Activated naive CD4-positive, alpha-beta T cell treated with Interleukin-2 at 50 U/mL for 16 hours (primary cell): ENCODE measurements around the gene C13orf46.

ENCODE experiments used
- DNase-seq: peaks from one replicate; pipeline ENCODE4 v3.0.0-alpha.2; 2020

C13orf46 gene

GRCh38 chr13:113937073-113937472 is 36.8 kb downstream of the C13orf46 start:
- no peak for DNase-seq

DNA sequence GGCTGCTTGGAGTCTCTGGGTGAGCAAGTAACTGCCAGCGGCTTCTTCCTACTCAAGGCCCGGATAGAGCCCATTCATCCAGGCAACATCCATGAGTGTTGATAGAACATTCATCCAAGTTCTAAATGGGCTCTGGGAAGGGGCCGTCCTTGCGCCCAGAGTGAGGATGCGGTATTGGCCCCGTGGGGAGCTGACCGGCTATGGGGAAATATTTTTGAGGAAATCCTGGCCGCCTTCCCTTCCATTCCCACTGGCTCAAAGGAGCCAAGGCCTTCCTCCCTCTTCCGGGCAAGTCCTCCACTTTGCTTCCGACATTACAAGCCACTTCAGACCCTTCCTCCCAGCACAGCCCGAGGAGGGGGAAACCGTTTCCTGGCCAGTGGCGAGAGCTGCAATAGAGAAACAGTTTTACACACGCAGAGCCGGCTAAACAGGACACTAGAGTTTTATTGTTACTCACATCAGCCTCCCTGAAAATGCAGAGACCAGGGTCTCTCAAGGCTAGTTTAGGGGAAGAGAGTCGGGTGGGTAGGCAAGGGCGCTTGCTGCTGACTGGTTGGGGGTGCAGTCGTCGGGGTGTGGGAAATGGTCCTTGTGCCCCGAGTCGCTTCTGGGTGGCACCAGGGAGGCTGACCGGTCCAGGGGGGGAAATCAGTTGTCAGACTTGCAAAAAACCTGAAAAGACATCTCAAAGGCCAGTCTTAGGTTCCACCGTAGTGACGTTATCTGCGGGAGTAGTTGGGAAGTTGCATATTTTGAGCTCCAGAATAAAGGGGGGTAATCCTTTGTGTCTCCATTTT is 37.5 kb downstream of the C13orf46 start:
- no peak for DNase-seq

GRCh38 chr13:113935001-113935844 is 38.7 kb downstream of the C13orf46 start:
- DNase-seq = no peak

GRCh38 chr13:113934576-113934975 is 39.3 kb downstream of the C13orf46 start:
- DNase-seq = no peak

GRCh38 chr13:113933901-113934300 is 40.0 kb downstream of the C13orf46 start:
- no peak for DNase-seq

- no peak for DNase-seq
Observed at GRCh38 chr13:113931841-113932459, 41.9 kb downstream of the C13orf46 start.

DNA sequence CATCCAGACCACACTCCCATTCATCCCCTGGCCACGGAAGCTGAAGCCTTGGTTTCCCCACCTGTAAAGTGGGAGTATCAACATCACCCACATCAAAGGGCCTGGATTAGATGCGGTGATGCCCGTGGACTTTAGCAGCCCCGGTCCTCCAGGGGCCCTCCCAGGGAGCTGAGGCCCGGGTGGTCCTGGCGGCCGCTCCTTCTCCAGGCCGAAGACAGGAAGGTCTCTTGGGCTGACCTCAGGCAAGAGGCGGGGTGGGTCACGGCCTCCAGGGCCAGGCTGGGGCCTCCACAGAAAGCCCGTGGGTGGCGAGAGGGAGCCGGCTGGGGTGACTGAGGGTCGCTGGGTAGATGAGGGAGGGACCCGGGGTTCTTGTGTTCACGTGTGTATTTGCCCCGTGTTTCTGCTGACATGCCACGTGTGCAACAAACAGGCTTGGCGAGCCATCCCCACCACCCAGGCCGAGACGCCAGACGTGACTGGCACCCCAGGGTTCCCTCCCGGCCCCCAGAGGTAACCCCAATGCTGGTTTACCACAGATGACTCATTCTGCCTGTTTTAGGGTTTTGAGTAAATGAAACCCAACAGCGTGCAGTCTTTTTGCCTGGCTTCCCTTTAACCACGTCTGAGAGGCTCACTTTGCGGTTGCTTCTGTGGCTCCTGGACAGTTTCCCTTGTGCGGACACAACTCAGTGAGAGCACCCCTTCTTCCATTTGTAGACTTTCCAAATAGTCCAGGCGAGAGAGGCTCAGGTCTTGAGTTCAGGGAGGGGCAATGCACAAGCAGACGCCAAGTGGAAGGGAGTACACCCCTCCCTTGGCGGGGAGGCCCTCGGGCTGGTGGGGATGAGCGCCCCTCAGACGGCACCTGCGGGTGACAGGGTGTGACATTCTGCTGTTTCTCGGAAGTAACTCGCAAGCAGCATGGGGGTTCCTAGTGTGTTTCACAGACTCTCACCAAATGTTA is 42.9 kb downstream of the C13orf46 start:
- DNase-seq = peak; percentile 70

DNA sequence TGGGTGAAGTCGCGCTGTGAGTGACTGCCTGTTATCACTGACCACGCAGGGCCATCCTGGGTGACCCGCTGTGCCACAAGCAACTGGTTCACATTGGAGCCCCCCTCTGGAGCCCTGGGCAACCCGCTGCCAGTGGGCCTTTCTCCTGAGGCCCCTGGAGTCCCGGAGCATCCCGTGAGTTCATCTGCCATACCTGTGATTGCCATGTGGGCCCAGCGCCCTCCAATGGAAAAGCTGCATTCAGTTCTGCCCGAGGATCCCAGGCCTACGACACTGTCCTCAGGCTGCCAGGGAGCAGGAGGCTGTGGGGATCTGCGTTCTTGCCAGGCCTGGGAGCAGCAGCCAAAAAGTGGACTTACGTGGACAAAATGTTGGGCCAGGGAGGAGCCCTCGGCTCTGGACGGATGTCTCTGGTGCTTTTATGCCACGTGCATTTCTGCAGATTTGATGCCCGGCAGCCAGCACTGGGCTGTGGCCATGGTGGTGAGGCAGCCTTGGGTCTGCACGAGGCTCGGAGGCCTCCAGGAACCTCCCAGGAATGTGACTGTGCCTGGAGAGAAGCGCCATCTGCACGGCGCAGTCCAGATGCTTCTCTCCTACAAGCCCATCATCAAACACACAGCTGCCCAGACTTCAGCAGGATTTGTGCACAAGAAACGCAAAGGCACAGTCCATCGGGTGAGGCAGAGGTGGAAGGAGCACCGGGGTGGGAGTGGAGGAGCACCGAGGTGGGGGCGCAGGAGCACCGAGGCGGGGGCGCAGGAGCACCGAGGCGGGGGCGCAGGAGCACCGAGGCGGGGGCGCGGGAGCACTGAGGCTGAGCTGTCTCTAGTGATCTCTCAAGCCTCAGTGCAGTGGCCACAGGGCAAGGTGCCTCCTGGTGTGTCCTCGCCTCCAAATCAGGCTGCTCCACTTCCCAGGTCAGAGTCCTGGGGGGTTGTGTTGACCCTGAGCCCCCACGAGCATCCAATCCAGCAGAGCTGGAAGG is 44.0 kb downstream of the C13orf46 start:
- DNase-seq = no peak

DNA sequence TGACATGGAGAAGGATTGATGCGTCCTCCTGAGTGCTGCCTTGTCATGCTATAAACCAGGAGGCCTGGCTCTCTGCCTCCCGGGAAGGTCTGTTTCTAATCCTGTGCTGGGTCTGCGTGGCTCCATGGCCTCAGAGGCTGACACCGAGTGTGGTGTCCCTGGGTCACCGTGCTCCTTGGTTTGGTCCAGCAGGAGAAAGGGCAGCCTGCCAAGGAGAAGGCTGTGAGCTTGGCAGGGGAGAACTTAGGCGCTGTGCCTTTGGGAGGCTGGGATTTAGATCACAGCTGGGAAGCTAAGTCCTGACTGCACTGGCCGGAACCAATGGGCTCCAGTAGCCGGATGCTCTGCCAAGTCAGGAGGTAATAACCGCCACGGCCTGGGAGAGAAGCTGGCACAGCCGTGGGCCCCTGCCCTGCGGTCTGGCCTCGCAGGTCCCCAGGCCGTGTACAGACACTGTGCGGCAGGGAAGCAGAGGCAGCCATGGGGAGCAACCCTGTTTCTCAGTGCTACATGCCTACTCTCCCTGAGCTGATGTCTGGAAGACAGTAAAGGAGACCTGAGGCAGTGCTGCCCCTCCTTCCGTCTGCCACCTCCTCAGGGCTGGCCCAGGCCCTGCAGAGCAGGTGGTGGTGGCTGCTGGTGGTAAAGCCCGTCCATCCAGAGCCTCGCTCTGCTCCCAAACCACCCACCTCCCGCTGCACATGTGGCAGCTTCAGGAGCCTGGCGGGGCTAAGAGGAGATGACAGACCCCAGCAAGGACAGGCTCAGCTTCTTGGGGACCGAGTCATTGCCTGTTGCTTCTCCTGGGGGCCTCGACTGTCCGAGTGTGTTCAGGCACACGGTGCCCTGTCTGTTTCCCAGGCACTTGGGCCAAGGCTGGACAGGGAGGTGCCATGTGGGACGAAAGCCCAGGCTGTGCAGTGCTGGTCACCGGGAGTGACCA is 44.9 kb downstream of the C13orf46 start:
- DNase-seq = no peak

DNA sequence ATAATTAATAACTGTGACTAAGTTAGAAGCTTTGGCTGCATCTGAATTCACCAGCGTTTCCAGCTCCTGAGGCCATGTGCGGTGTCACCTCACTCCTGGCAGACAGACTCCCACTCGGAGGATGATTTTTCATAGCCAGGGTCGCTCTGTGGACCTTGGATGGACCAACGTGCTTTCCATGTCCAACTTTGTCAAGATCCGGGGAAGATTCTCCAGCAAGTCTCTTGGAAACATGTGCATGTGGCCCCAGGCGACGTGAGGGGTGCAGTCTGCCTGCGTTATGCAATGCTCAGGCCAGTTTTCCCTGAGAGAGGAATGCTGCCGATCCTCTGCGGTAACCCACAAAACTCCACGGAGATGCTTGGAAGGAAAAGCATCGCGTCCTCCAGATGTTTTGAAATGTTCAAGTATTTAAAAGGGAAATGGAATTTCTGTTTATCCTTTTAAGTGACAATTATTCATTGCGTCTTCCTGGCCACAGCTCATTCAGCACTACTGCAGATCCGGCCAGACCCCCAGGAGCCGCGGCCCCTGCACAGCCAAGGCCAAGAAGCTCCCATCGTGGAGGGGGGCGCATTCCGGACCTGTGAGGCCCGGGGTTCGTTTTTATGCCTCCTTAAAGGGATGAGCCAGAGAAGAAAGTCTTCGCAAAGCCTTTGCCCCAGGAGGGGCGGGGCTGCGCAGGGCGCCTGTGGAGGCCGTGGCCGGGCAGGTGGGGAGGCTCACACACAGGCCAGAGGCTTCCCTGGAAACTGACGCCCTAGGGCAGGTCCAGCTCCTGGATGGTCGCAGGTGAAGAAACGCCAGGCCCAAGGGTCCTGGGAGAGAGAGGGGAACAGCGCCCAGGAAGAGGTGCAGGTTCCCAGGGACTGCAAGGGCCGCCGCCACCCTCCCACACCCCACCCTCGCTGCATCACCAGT is 46.0 kb downstream of the C13orf46 start:
- no peak for DNase-seq

GRCh38 chr13:113926951-113927660 is 46.8 kb downstream of the C13orf46 start:
- DNase-seq = no peak

DNA sequence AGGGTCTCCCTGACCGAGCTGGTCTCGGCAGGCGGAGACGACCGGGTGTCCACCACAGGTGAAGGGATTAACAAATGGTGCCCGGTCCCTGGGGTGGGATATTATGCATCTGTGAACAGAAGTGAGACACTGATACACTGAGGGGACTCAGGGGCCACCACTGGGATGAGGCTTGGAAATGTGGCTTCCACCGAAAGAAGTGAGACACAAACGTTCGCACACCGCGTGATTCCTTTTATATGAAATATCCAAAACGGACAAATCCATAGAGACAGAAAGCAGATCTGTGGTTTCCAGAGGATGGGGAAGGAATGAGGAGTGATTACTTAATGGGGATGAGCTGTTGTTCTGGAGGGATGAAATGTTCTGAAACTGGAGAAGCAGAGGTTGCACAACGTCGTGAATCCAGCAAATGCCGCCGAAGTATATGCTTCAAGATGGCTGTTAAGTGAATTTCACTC is 47.5 kb downstream of the C13orf46 start:
- no peak for DNase-seq

DNA sequence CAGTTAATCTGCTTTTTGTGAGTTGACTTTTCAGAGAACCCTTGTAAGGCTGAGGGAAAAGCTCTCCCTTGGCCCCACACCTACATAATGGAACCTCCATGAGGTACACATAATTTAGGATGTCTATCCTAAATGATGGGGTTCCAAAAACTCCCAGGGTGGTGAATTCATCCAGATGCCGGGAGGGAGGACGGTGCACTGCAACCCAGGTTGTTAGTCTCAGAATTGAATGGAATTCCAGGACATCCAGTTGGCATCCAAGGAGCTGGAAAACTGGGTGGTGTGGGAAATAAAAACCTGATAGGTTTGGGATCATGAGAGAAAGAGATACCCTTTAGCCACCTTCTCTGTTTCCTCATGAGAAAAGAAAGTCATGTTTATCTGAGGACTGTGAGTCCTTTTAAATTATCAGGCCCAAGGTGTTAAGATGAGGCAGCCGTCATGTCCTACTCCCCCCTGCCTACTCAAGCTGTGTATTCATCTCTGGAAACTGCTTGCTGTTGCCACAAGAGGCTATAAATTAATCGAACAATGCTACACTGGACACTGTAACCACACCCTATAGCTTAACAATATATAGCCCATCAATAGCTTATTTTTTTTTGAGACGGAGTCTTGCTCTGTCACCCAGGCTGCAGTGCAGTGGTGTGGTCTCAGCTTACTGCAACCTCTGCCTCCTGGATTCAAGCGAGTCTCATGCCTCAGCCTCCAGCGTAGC is 49.5 kb downstream of the C13orf46 start:
- no peak for DNase-seq

DNA sequence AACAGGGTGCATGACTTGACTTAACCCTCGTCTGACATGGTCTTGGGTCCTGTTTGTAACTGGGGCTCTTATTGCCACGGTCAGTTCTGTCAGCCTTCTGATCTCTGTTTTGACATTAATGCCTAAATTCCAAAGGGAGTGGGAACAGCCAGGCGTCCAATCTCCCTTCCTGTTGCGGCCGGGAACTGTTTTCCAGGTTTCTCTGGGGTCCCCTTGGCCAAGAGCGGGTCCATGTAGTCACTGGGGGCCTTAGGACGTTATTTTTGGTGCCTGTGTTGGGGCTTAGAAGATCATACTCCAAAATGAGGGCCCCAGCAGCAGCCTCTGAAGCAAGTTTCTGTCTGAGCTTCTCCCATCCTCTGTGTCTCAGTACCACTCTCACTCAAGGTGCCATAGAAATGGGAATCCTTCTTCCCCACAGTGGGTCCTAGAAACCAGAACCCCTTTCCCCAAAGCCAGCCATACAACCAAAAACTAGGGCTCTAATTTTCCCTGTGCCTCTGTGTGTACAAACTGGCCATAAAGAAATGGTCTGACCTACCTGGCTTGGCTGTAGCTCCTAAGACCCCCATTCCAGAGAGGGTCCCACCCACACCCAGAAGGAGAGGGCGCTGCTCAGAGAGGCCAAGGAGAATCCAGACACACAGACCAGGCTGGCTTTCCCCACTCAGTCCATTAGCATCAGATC is 50.4 kb downstream of the C13orf46 start:
- DNase-seq = no peak

DNA sequence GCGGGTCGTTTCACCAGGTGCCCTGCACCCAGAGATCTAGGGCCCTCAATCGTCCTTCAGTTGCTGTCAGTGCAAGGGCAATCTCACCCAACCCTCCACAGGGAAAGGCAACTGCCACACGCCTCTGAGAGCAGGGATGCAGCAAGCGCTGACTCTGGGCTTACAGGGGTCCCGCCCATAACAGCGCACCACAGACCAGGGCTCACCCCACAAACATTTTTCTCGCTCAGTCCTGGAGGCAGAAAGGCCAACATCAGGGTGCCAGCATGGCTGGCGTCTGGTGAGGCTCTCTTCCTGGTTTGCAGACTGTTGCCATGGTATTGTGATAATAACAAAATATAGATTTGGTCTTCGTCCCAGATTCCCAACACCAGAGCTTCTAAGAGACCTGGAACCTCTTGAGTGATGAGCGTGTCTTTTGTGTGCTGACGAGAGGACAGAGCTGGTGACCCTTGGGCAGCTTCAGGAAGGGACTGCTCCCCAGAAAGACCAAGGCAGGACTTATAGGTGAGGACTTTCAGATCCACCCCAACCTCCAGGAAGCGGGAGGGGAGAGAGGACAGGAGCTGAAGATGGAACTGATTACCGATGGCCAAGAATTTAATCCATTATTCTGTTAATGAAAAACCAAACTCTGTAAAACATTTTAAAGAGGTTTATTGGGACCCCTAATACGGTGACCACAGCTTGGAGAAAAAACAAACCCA is 51.3 kb downstream of the C13orf46 start:
- no peak for DNase-seq

GRCh38 chr13:113921763-113922162 is 52.1 kb downstream of the C13orf46 start:
- no peak for DNase-seq
